Breast epithelium (tissue), 4 donors: Measurements from ENCODE around the gene ATP1A2. TPM values are rescaled to one million over a fixed set of nuclear protein-coding genes. Genes with fewer than 3 reads are reported as not detected.

ENCODE experiments used
- DNase-seq, 2 donors: peaks; one replicate each; pipeline ENCODE4 v3.0.0-alpha.2; 2019; ENCODE audit warnings: low spot score in 2 of 2
- H3K27ac ChIP-seq, 2 donors: fragments of 200-600 bp; sonication (generic) in 1 of 2; one replicate each; pipeline ENCODE4 v1.5.1; 2016 to 2019; ENCODE audit warnings: mild to moderate bottlenecking in 1 of 2
- H3K27me3 ChIP-seq, 2 donors: fragments of 200-600 bp; sonication (generic) in 1 of 2; one replicate each; pipeline versions ENCODE4 v1.5.1 to v1.6.0; 2017 to 2019; ENCODE audit warnings: control low read depth in 1 of 2, mild to moderate bottlenecking in 1 of 2
- H3K36me3 ChIP-seq: fragments of 200-600 bp; one replicate; pipeline ENCODE4 v1.5.1; 2019
- H3K4me1 ChIP-seq, 2 donors: fragments of 200-600 bp; sonication (generic); one replicate each; pipeline ENCODE4 v1.5.1; 2016 to 2019; ENCODE audit warnings: control low read depth in 1 of 2
- H3K4me3 ChIP-seq, 3 donors: fragments of 200-600 bp; sonication (generic); 1 replicate in 2 of 3; 2 replicates in 1 of 3; pipeline ENCODE4 v1.5.1; 2016 to 2019; ENCODE audit warnings: mild to moderate bottlenecking in 3 of 3, moderate library complexity in 2 of 3
- H3K9me3 ChIP-seq, 2 donors: fragments of 200-600 bp; sonication (generic) in 1 of 2; one replicate each; pipeline ENCODE4 v1.5.1; 2016 to 2019; ENCODE audit warnings: control low read depth in 1 of 2
- POLR2A ChIP-seq: fragments of 450-650 bp; IDR thresholded peaks from one replicate; pipeline ENCODE4 v1.6.1; 2016; ENCODE audit warnings: antibody characterized with exemption, mild to moderate bottlenecking, moderate library complexity
- POLR2AphosphoS5 ChIP-seq, 3 donors: sonication (generic); formaldehyde crosslinking; IDR thresholded peaks; one replicate each; pipeline ENCODE4 v1.6.1; 2017; ENCODE audit warnings: antibody characterized with exemption in 3 of 3
- intact Hi-C: fragments of 100-400 bp; cut with DNase I; formaldehyde crosslinking; loops from one replicate; pipeline ENCODE4 v1.15.1; 2023; ENCODE audit warnings: low total_unique reads
- total RNA-seq, 3 donors: library from RNA; depleted of rRNA; stranded (reverse); fragments of >200 nt; gene quantifications; one replicate each; pipeline ENCODE4 v1.1.0, GENCODE V29; 2016
- TF ChIP-seq, protein P1 (sequence below), 3 donors: fragments of 450-650 bp; IDR thresholded peaks; one replicate each; pipeline ENCODE4 v1.5.1; 2016 to 2017; ENCODE audit warnings: antibody characterized with exemption in 3 of 3, mild to moderate bottlenecking in 3 of 3, moderate library complexity in 3 of 3

Gene ATP1A2
- total RNA-seq, 3 donors from 2014 or later: 3.9 to 229 (median 6.4) TPM

DNA sequence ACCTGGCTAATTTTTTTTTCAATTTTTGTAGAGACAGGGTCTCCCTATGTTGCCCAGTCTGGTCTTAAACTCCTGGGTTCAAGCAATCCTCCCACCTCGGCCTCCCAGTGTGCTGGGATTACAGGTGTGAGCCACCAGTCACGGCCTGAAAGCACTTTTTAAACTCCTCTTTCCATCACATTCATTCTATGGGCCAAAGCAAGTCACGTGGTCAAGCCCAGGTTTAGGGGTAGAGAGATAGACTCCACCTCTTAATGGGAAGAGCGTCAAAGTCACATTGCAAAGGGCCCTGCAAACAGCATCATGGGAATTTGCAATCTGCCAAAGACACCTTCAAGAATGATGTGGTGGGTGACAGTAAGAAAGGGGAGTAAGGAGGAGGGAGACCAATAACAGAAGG is 43.0 kb downstream of the ATP1A2 start:
- intact Hi-C loops: no loop called here
- TF ChIP-seq POLR2AphosphoS5 (IDR thresholded peaks at IDR 0.05): no peak
- TF ChIP-seq POLR2A: no peak

DNA sequence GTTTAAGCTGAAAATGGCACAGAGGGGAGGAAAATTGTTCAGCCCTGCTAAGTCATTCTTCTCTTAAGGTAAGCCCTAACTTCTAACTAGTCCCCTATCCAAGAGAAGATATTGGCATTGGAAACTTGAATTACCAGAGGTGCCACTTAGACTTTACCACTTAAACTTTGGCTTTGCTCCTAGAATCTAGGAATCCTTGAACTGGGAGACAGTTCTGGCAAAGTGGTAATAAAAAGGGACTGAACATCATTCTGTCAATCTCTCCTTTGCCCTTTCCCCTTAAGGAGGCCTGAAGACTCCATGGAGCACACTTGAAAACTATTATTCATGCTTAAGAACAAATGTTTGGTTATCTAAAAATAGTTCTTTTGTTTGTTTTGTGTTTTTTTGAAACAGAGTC is 44.3 kb downstream of the ATP1A2 start:
- H3K9me3 ChIP-seq: no peaks in the 10 kb centered on the region
- H3K36me3 ChIP-seq: no peaks in the 10 kb centered on the region
- H3K27ac ChIP-seq: no peak overlapping the region
- H3K4me3 ChIP-seq: no peak overlapping the region
- H3K27me3 ChIP-seq: no peaks in the 10 kb centered on the region
- H3K4me1 ChIP-seq: no peaks in the 10 kb centered on the region
- intact Hi-C loops: no loop called here
- no peak for TF ChIP-seq POLR2A
- no peak for DNase-seq

More for the DNA sequence above, 43.0 kb downstream of the ATP1A2 start:
- Histone ChIP-seq H3K36me3 (no peaks in the 10 kb centered on the region), H3K27me3 (no peaks in the 10 kb centered on the region), H3K9me3 (no peaks in the 10 kb centered on the region), H3K4me3 (no peak overlapping the region), H3K4me1 (no peaks in the 10 kb centered on the region), H3K27ac (no peak overlapping the region)
- no peak for DNase-seq

DNA sequence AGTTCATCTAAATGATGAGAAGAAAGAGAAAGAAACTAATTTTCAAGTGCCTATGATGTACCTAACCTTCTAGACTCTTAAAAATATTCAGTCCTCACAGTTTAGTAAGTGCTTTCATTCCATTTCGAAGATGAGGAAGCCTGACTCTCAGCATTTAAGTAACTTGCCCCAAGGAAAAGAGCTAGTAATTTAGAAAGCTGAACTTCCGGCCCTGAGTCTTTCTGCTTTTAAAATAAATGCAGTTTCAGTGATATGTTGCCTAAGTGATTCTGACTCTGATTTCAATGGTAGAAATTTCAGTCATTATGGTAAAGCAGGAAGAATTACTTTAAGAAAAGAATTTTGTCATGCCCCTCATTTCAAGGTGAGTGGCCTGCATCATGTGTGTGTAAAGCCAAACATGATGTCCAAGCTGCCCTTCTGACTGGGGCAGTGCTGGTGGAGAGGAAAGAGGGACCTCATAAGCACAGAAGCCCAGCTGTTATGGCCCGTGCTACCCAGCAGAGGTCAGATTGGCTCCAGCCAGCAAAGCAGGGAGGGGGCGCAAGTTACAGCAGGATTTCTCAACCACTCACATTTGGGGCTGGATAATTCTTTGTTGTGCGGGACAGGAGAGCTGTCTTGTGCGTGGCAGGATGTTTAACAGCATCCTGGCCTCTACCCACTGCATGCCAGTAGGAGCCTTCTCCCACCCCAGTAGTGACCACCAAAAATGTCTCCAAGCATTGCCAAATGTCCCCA is 46.6 kb downstream of the ATP1A2 start:
- no peaks in the 10 kb centered on the region for H3K36me3 ChIP-seq
- H3K27me3 ChIP-seq: no peaks in the 10 kb centered on the region
- H3K27ac ChIP-seq: no peak overlapping the region
- no peak for DNase-seq
- H3K4me1 ChIP-seq: no peaks in the 10 kb centered on the region
- H3K4me3 ChIP-seq: no peak overlapping the region
- TF ChIP-seq, protein P1, sequence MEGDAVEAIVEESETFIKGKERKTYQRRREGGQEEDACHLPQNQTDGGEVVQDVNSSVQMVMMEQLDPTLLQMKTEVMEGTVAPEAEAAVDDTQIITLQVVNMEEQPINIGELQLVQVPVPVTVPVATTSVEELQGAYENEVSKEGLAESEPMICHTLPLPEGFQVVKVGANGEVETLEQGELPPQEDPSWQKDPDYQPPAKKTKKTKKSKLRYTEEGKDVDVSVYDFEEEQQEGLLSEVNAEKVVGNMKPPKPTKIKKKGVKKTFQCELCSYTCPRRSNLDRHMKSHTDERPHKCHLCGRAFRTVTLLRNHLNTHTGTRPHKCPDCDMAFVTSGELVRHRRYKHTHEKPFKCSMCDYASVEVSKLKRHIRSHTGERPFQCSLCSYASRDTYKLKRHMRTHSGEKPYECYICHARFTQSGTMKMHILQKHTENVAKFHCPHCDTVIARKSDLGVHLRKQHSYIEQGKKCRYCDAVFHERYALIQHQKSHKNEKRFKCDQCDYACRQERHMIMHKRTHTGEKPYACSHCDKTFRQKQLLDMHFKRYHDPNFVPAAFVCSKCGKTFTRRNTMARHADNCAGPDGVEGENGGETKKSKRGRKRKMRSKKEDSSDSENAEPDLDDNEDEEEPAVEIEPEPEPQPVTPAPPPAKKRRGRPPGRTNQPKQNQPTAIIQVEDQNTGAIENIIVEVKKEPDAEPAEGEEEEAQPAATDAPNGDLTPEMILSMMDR (IDR thresholded peaks at IDR 0.05): no peak
- TF ChIP-seq POLR2A (no peak), POLR2AphosphoS5 (IDR thresholded peaks at IDR 0.05) (no peak)
- intact Hi-C loops: no loop called here
- H3K9me3 ChIP-seq: no peaks in the 10 kb centered on the region

DNA sequence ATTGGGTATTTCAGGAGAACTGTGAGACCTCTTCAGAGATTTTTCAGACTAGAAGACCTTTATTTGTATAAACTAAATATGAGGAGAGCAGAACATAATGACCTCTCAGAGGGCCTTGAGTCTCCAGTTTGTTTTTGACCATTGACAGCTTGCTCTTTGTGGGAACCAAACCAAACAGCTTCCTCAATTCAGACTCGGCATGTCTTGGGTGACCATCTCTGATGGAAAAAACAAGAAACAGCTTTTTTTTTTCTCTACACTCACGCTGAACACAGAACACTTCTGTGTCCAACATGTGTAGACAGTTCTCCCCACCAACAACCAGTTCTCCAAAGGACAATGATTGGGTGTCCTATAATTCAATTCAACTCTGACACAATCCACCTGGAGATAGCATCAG is 47.4 kb downstream of the ATP1A2 start:
- TF ChIP-seq, protein P1 (IDR thresholded peaks at IDR 0.05): no peak
- no peak for TF ChIP-seq POLR2A
- TF ChIP-seq POLR2AphosphoS5 (IDR thresholded peaks at IDR 0.05): no peak
- Histone ChIP-seq H3K27ac (no peak overlapping the region), H3K27me3 (no peaks in the 10 kb centered on the region), H3K9me3 (no peaks in the 10 kb centered on the region), H3K36me3 (no peaks in the 10 kb centered on the region), H3K4me1 (no peaks in the 10 kb centered on the region), H3K4me3 (no peak overlapping the region)
- intact Hi-C loops: no loop called here
- DNase-seq: no peak

DNA sequence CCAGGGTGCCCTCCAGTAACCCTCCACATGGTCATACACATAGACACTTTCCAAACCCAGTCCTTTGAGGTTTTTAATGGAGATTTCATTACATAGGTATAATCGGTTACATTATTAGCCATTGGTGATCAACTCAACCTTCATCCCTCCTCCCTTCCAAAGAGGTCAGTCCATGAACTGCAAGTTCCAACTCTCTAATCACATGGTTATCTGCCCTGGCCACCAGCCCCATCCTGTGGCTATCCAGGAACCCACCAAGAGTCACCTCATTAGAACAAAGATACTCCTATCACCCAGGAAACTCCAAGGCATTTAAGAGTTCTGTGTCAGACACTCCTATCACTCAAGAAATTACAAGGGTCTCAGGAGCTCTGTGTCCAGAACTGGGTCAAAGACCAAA is 48.1 kb downstream of the ATP1A2 start:
- Histone ChIP-seq H3K4me3 (no peak overlapping the region), H3K36me3 (no peaks in the 10 kb centered on the region), H3K27ac (no peak overlapping the region), H3K9me3 (no peaks in the 10 kb centered on the region), H3K27me3 (no peaks in the 10 kb centered on the region), H3K4me1 (no peaks in the 10 kb centered on the region)
- intact Hi-C loops: no loop called here
- DNase-seq: no peak
- TF ChIP-seq, protein P1 (IDR thresholded peaks at IDR 0.05): no peak
- TF ChIP-seq POLR2A: no peak
- no peak for TF ChIP-seq POLR2AphosphoS5 (IDR thresholded peaks at IDR 0.05)

DNA sequence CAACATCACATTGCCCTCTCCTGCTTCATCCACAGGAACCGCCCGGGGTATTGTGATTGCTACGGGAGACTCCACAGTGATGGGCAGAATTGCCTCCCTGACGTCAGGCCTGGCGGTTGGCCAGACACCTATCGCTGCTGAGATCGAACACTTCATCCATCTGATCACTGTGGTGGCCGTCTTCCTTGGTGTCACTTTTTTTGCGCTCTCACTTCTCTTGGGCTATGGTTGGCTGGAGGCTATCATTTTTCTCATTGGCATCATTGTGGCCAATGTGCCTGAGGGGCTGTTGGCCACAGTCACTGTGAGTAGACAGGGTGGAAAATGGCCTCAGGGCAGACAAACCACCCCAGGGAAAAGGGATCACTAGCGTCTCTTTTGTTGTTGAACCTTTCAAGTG is 48.6 kb downstream of the ATP1A2 start:
- TF ChIP-seq POLR2A (no peak), POLR2AphosphoS5 (IDR thresholded peaks at IDR 0.05) (no peak)
- TF ChIP-seq, protein P1 (IDR thresholded peaks at IDR 0.05): no peak
- intact Hi-C loops: no loop called here
- H3K27ac ChIP-seq: no peak overlapping the region
- no peaks in the 10 kb centered on the region for H3K4me1 ChIP-seq
- H3K4me3 ChIP-seq: no peak overlapping the region
- H3K27me3 ChIP-seq: no peaks in the 10 kb centered on the region
- no peak for DNase-seq
- no peaks in the 10 kb centered on the region for H3K36me3 ChIP-seq
- no peaks in the 10 kb centered on the region for H3K9me3 ChIP-seq
